Measurements from ENCODE around the gene TINCR. TPM values are rescaled to one million over a fixed set of nuclear protein-coding genes. Genes with fewer than 3 reads are reported as not detected.
"Not testable (repeated sequence)": the region's sequence is repeated elsewhere in the genome, so short reads cannot be mapped to it uniquely, and the experiment has no call there.

Gene TINCR
- 1 to 10 TPM in 1 of 2 donors, under 1 TPM in 1; 0.82 to 1.7 TPM for total RNA-seq

GRCh38 chr19:5567360-5567969 lies at the start of gene TINCR:
Gene TINCR, minus strand, starts transcription at chr19:5567953.
- H3K36me3 Mint-ChIP-seq, result no peaks in the 10 kb centered on the region
- ATAC-seq (peak in 1 of 2 donors; percentile 34), DNase-seq (ENCODE audit: low spot score in 2 of 2) (no peak)
- H3K27ac Mint-ChIP-seq, result no peak within 1 kb of the TSS
- H3K9me3 Mint-ChIP-seq, result no peaks in the 10 kb centered on the region

- no peak overlapping the region for H3K27ac Mint-ChIP-seq
- peaks cover 49 to 53% of the 10 kb centered on the region in 2 donors for H3K36me3 Mint-ChIP-seq
Observed at GRCh38 chr19:5617080-5617479, 49.3 kb upstream of the TINCR start.

GRCh38 chr19:5615756-5616327 lies 48.1 kb upstream of the TINCR start:
- Mint-ChIP-seq H3K36me3 (peaks cover 40 to 42% of the 10 kb centered on the region in 2 donors), H3K9me3 (no peaks in the 10 kb centered on the region), H3K27ac (no peak overlapping the region)
- no peak for DNase-seq (ENCODE audit: low spot score in 2 of 2)
- no peak for ATAC-seq

More at GRCh38 chr19:5617080-5617479, 49.3 kb upstream of the TINCR start:
- DNase-seq (ENCODE audit: low spot score in 2 of 2) (no peak), ATAC-seq (no peak)
- H3K9me3 Mint-ChIP-seq, result no peaks in the 10 kb centered on the region

GRCh38 chr19:5612891-5613865 lies 45.4 kb upstream of the TINCR start:
- no peaks in the 10 kb centered on the region for H3K9me3 Mint-ChIP-seq
- DNase-seq (ENCODE audit: low spot score in 2 of 2) (no peak), ATAC-seq (no peak)
- peaks cover 28 to 37% of the 10 kb centered on the region in 2 donors for H3K36me3 Mint-ChIP-seq
- peak overlapping the region; percentile 43 to 72 for H3K27ac Mint-ChIP-seq

GRCh38 chr19:5609881-5610448 lies 42.2 kb upstream of the TINCR start:
- H3K9me3 Mint-ChIP-seq, result no peaks in the 10 kb centered on the region
- peak in 1 of 2 donors; percentile 43 for DNase-seq (ENCODE audit: low spot score in 2 of 2)
- peak overlapping the region in 1 of 2 donors; percentile 47 for H3K27ac Mint-ChIP-seq
- no peak for ATAC-seq
- peaks cover 24 to 34% of the 10 kb centered on the region in 2 donors for H3K36me3 Mint-ChIP-seq

- ATAC-seq; DNase-seq (ENCODE audit: low spot score in 2 of 2); H3K9me3 Mint-ChIP-seq; H3K27ac Mint-ChIP-seq: not testable (repeated sequence)
- peaks cover 30 to 34% of the 10 kb centered on the region in 2 donors for H3K36me3 Mint-ChIP-seq
Observed at GRCh38 chr19:5608766-5609165, 41.0 kb upstream of the TINCR start.

- Mint-ChIP-seq H3K27ac (no peak overlapping the region), H3K9me3 (no peaks in the 10 kb centered on the region), H3K36me3 (peaks cover 26 to 29% of the 10 kb centered on the region in 2 donors)
- ATAC-seq, result no peak
- no peak for DNase-seq (ENCODE audit: low spot score in 2 of 2)
Observed at GRCh38 chr19:5608291-5608690, 40.5 kb upstream of the TINCR start.

- Mint-ChIP-seq H3K36me3 (peaks cover 22 to 23% of the 10 kb centered on the region in 2 donors), H3K9me3 (no peaks in the 10 kb centered on the region), H3K27ac (peak overlapping the region in 1 of 2 donors; percentile 18)
- ATAC-seq (peak in 1 of 2 donors; percentile 13), DNase-seq (ENCODE audit: low spot score in 2 of 2) (no peak)
Observed at GRCh38 chr19:5607318-5608275, 39.8 kb upstream of the TINCR start.

- Mint-ChIP-seq H3K27ac (no peak overlapping the region), H3K9me3 (no peaks in the 10 kb centered on the region), H3K36me3 (peaks cover 17 to 20% of the 10 kb centered on the region in 2 donors)
- no peak for ATAC-seq
- DNase-seq (ENCODE audit: low spot score in 2 of 2), result no peak
Observed at GRCh38 chr19:5605362-5605761, 37.6 kb upstream of the TINCR start.

- peaks cover 30% of the 10 kb centered on the region in 2 donors for H3K36me3 Mint-ChIP-seq
- no peaks in the 10 kb centered on the region for H3K9me3 Mint-ChIP-seq
- DNase-seq (ENCODE audit: low spot score in 2 of 2) (no peak), ATAC-seq (no peak)
- peak overlapping the region in 1 of 2 donors; percentile 13 for H3K27ac Mint-ChIP-seq
Observed at GRCh38 chr19:5603626-5604025, 35.9 kb upstream of the TINCR start.

- peaks cover 24 to 37% of the 10 kb centered on the region in 2 donors for H3K36me3 Mint-ChIP-seq
- no peak for ATAC-seq
- DNase-seq (ENCODE audit: low spot score in 2 of 2), result no peak
- H3K27ac Mint-ChIP-seq, result no peak overlapping the region
- H3K9me3 Mint-ChIP-seq, result no peaks in the 10 kb centered on the region
Observed at GRCh38 chr19:5600797-5601196, 33.0 kb upstream of the TINCR start.

GRCh38 chr19:5595745-5596144 lies 28.0 kb upstream of the TINCR start:
- no peak for DNase-seq (ENCODE audit: low spot score in 2 of 2)
- H3K36me3 Mint-ChIP-seq, result peaks cover 34 to 40% of the 10 kb centered on the region in 2 donors
- no peaks in the 10 kb centered on the region for H3K9me3 Mint-ChIP-seq
- peak overlapping the region in 1 of 2 donors; percentile 7 for H3K27ac Mint-ChIP-seq
- no peak for ATAC-seq

GRCh38 chr19:5595129-5595528 lies 27.4 kb upstream of the TINCR start:
- DNase-seq (ENCODE audit: low spot score in 2 of 2) (no peak), ATAC-seq (no peak)
- peaks cover 28 to 37% of the 10 kb centered on the region in 2 donors for H3K36me3 Mint-ChIP-seq
- no peaks in the 10 kb centered on the region for H3K9me3 Mint-ChIP-seq
- H3K27ac Mint-ChIP-seq, result peak overlapping the region; percentile 7 to 87

- H3K36me3 Mint-ChIP-seq, result peaks cover 25 to 33% of the 10 kb centered on the region in 2 donors
- ATAC-seq, result no peak
- H3K9me3 Mint-ChIP-seq, result no peaks in the 10 kb centered on the region
- H3K27ac Mint-ChIP-seq, result peak overlapping the region in 1 of 2 donors; percentile 77
- DNase-seq (ENCODE audit: low spot score in 2 of 2), result no peak
Observed at GRCh38 chr19:5594521-5594950, 26.8 kb upstream of the TINCR start.

- ATAC-seq (no peak), DNase-seq (ENCODE audit: low spot score in 2 of 2) (no peak)
- Mint-ChIP-seq H3K36me3 (peaks cover 17 to 25% of the 10 kb centered on the region in 2 donors), H3K9me3 (no peaks in the 10 kb centered on the region), H3K27ac (peak overlapping the region in 1 of 2 donors; percentile 77)
Observed at GRCh38 chr19:5593343-5594255, 25.8 kb upstream of the TINCR start.
